ENCODE data around the gene CEP83. TPM values are rescaled to one million over a fixed set of nuclear protein-coding genes. Genes with fewer than 3 reads are reported as not detected.

The CEP83 gene
- polyA plus RNA-seq, 1 donor from 2014 or later, result 7.5 TPM

DNA sequence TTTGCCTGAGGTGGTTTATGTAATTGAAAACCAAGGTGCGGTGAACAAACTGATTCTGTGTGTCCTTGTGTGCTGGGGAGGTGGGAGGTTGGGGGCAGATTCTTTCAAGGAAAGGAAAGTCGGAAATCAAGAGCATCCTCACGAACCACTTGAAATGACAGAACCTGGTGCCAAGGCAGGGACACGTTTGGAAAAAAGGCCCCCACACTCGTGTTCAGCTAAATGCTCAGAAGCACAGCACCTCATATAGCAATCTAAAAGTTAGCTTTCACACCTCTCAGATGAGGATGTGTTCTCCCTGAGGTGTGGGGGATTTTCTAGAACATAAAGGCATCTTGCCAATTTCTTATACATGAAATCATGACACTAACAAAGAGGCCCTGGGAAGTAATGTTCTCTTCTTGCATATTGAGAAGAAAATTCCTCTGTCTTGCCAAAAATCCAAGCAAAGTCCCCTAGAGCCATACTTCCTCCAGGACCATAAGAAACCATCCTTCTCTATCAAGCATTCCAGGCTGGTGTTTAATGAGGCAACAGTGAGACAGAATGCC is 191.7 kb downstream of the CEP83 start:
- Mint-ChIP-seq H3K27ac (peak overlapping the region in 2 of 3 donors; percentile 46 to 63), H3K9me3 (no peaks in the 10 kb centered on the region), H3K4me1 (peaks cover 50 to 62% (median 51%) of the 10 kb centered on the region in 3 donors), H3K4me3 (peak overlapping the region in 3 of 4 donors; percentile 34 to 81 (median 63)), H3K27me3 (no peaks in the 10 kb centered on the region), H3K36me3 (peaks cover 17% of the 10 kb centered on the region)

DNA sequence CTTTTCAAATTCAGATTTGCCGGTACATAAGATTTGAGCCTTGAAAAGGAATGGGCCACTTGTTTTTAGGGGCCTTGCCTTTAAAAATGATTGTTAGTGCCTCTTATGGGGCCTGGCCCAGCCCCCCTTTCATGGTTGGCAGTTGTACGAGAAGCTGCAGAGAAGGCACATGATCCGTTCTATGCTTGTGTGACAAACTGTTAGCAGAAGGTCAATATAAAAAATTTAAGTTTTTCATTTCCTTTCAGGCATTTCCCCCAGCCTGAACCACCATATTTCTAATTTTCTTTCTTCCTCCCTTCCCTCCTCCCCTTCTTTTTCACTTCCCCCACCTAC is 192.2 kb downstream of the CEP83 start:
- H3K27ac Mint-ChIP-seq, result peak overlapping the region in 2 of 3 donors; percentile 46 to 63
- peaks cover 17% of the 10 kb centered on the region for H3K36me3 Mint-ChIP-seq
- H3K27me3 Mint-ChIP-seq, result no peaks in the 10 kb centered on the region
- H3K9me3 Mint-ChIP-seq, result no peaks in the 10 kb centered on the region
- H3K4me1 Mint-ChIP-seq, result peaks cover 53 to 67% (median 56%) of the 10 kb centered on the region in 3 donors
- H3K4me3 Mint-ChIP-seq, result peak overlapping the region in 3 of 4 donors; percentile 34 to 81 (median 63)

GRCh38 chr12:94266796-94267536 is 192.7 kb downstream of the CEP83 start:
- H3K4me1 Mint-ChIP-seq, result peaks cover 59 to 68% (median 61%) of the 10 kb centered on the region in 3 donors
- no peaks in the 10 kb centered on the region for H3K9me3 Mint-ChIP-seq
- H3K27me3 Mint-ChIP-seq, result no peaks in the 10 kb centered on the region
- peak overlapping the region in 2 of 3 donors; percentile 63 to 85 for H3K27ac Mint-ChIP-seq
- peaks cover 17% of the 10 kb centered on the region for H3K36me3 Mint-ChIP-seq
- peak overlapping the region in 3 of 4 donors; percentile 34 to 81 (median 63) for H3K4me3 Mint-ChIP-seq

DNA sequence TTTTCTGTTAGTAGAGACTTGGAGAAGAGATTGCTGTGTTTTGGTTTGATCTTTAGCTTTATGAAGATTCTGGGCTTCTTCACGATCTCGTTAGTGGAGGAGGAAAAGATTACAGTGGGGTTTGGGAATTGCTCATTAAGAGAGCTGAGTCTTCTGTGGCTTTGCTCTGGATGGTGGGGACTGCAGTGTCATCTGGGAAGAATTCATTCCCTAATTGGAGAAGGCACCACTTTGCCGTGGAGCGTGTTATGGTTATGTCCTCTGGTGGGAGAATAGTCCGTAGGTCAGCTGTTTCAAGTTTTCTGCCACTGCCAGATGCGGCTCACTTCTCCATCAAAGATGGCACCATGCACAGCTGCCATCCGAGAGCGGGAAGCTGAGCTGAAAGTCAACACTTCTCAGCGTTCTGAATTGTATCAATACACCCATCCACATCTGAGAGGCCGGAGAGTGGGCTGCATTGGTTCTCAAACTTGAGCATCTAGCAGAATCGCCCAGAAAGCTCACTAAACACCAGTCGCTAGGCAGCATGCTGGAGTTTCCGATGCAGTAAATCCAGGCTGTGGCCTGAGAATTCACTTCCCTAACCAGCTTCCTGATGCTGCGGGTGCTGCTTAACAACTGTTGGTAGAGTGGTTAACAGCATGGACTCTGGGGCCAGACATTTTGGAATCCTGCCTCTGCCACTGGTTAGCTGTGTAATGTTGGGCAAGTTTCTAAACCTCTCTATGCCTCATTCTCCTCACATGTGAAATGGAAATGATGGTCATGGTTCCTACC is 193.5 kb downstream of the CEP83 start:
- peaks cover 59 to 61% (median 60%) of the 10 kb centered on the region in 3 donors for H3K4me1 Mint-ChIP-seq
- peak overlapping the region in 2 of 3 donors; percentile 47 to 50 for H3K27ac Mint-ChIP-seq
- H3K36me3 Mint-ChIP-seq, result peaks cover 17% of the 10 kb centered on the region
- peak overlapping the region in 2 of 4 donors; percentile 14 to 56 for H3K4me3 Mint-ChIP-seq
- no peaks in the 10 kb centered on the region for H3K27me3 Mint-ChIP-seq
- H3K9me3 Mint-ChIP-seq, result no peaks in the 10 kb centered on the region

DNA sequence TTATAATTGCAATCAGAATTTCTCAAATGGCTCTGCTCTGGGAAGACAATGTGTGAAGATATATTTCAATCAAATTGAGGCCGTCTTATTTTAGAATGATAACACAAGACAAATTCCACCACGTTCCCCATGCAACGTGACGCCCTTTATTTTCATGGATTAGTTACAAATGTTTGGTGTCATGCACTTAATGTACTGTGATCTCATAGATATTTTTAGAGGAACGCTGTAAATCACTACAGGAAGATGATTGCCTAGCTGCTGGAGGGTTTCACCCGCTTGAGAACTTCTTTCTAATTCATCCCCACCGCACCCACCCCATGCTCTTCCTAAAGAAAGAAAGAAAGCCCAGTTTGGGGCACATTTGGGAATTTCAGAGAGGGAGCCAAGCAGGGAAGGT is 194.1 kb downstream of the CEP83 start:
- H3K9me3 Mint-ChIP-seq, result no peaks in the 10 kb centered on the region
- H3K27ac Mint-ChIP-seq, result peak overlapping the region in 1 of 3 donors; percentile 50
- no peaks in the 10 kb centered on the region for H3K27me3 Mint-ChIP-seq
- H3K4me1 Mint-ChIP-seq, result peaks cover 55 to 61% (median 58%) of the 10 kb centered on the region in 3 donors
- peak overlapping the region in 2 of 4 donors; percentile 3 to 56 for H3K4me3 Mint-ChIP-seq
- peaks cover 17% of the 10 kb centered on the region for H3K36me3 Mint-ChIP-seq

DNA sequence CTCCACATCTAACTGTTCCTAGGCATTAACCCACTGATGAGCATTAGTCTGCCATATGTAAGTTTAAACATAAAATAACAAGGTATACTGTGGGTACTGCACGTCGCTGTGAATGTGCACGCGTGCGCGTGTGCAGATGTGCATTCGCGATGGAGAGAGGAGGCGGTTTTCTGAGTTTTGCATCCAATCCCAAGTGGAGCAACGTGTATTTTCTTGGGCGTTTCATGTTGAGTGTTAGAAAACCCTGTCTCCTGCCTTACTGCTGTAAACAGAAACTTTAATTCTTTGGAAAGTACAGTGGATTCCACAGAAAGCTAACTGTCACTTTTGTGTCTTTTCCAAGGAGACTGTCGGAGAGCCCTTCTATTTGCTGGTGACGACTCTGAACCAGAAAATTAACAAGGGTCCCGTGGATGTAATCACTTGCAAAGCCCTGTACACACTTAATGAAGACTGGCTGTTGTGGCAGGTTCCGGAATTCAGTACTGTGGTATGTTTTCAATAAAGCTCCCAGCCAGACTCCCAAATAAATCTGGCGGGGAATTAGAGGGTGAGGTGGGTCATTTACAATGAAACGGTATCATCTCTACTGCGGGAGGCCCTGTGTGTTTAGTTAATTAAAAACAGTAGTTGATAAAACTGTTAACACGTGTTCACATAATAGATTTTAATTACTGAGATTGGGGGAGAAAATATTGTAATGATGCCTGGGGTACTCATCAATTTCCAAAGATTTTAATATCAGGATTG is 194.8 kb downstream of the CEP83 start:
- Mint-ChIP-seq H3K27ac (peak overlapping the region in 1 of 3 donors; percentile 50), H3K4me3 (peak overlapping the region in 2 of 4 donors; percentile 37 to 56), H3K36me3 (peaks cover 17% of the 10 kb centered on the region), H3K4me1 (peaks cover 54 to 58% (median 55%) of the 10 kb centered on the region in 3 donors), H3K9me3 (no peaks in the 10 kb centered on the region), H3K27me3 (no peaks in the 10 kb centered on the region)

DNA sequence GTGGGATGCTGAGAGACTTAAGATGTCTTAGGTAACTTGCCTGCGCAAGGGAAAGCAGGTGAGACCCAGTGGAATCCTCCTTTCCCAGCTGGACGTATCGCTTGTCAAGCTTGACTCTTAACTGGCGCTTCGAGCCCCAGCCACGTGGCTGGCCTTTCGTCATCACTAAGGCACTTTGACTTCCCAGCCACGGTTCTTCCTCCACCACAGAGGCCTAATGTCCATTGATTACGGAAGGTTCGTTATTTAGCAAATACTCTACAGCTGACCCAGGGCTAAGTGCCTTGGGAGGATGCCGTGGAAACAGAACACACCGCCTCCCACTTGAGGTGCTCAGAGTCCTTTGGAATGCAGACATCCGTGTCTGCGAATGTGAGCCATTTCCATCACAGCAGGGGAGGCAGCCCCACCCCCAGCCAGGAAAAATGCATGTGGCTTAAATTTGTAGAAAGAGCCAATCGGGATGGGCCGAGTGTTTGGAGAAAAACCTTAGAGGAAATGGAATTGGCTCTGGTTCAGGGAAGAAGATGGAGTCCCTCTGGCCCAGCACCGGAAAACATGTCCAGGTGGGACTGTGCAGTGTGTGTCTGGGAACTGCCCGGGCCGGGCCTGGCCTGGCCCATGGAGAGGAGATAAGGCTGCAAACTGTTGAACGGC is 195.6 kb downstream of the CEP83 start:
- Mint-ChIP-seq H3K36me3 (peaks cover 14% of the 10 kb centered on the region), H3K27me3 (no peaks in the 10 kb centered on the region), H3K9me3 (no peaks in the 10 kb centered on the region), H3K4me1 (peaks cover 46 to 57% (median 49%) of the 10 kb centered on the region in 3 donors), H3K4me3 (peak overlapping the region in 2 of 4 donors; percentile 95 to 97), H3K27ac (peak overlapping the region in 1 of 3 donors; percentile 91)

DNA sequence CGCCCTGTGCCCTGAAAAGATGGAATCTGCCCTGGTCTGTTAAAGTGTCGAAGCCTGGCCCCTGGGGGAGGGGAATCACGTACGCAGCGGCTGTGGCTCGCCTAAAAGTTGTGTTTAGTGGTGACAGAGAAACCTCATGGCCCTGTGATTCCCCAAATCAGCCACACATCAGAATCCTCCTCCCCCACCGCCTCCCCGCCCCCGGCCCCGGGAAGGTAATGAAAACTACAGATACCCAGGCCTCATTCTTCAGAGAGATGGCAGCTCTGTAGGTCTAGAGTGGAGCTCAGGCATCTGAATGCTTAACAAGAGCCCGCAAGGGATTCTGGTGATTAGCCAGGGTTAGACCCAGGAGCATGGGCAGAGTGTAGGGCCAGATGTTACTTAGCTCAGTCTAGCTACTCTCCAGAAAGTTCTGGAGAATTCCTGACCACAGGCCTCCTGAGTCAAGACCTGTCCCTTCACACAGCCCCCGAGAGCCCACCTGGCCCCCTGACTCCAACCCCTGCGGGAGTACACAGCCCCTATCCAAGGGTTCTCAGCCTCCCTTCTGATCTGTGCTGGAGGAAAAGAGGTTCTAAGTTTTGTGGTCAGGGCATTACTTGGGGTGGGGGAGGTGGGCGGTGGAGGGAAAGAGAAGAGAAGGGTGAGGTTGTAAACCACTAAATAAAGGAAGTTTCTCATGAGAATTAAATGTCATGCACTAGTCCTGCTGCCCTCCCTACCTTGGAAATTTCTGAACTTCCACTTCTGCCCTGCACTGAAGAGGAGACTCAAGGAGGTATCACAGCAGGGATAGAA is 196.5 kb downstream of the CEP83 start:
- H3K9me3 Mint-ChIP-seq, result no peaks in the 10 kb centered on the region
- H3K4me1 Mint-ChIP-seq, result peaks cover 42 to 55% (median 46%) of the 10 kb centered on the region in 3 donors
- peak overlapping the region; percentile 95 to 98 (median 96) for H3K4me3 Mint-ChIP-seq
- H3K27me3 Mint-ChIP-seq, result no peaks in the 10 kb centered on the region
- H3K36me3 Mint-ChIP-seq, result peaks cover 14% of the 10 kb centered on the region
- peak overlapping the region; percentile 91 to 98 (median 98) for H3K27ac Mint-ChIP-seq

DNA sequence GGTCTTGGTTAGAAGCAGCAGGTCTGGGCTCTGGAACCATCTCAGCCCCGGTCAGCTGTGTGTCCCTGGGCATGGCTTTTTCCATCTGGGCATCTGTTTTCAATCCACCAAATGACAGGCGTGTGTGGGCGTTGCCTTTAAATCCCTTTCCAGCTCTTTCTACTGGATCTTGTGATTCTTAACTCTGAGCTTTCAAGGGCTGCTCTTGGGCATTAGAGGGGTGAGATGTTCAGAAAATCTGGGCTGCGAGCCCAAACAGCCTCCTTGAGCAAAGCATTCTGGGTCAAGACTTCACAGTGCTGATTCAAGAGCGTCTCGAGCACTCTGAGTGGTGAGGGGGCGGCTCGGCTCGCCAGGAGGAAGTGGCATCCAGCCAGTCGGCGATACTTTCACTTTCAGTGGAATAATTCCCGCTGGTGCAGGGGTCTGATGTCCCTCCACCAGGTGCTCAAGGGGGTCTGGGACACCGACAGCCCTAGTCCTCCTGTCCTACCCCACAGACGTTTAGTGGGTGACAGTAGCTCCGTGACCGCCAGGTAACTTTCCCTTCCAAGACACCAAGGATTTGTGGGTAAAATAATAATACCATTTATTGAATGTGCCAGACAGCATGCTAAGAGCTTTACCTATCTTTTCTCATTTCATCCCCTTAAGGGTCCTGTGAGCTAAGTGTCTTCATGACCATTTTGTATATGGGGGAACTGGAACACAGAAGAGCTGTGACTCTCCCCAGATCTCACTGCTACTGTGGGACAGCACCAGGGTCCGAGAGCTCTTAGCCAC is 197.2 kb downstream of the CEP83 start:
- H3K27me3 Mint-ChIP-seq, result no peaks in the 10 kb centered on the region
- H3K27ac Mint-ChIP-seq, result peak overlapping the region; percentile 91 to 98 (median 98)
- H3K9me3 Mint-ChIP-seq, result no peaks in the 10 kb centered on the region
- H3K4me1 Mint-ChIP-seq, result peaks cover 43 to 52% (median 44%) of the 10 kb centered on the region in 3 donors
- H3K36me3 Mint-ChIP-seq, result peaks cover 16% of the 10 kb centered on the region
- peak overlapping the region; percentile 95 to 98 (median 96) for H3K4me3 Mint-ChIP-seq

- H3K36me3 Mint-ChIP-seq, result peaks cover 14% of the 10 kb centered on the region
- H3K27me3 Mint-ChIP-seq, result no peaks in the 10 kb centered on the region
- no peaks in the 10 kb centered on the region for H3K9me3 Mint-ChIP-seq
- H3K4me1 Mint-ChIP-seq, result peaks cover 43 to 51% (median 44%) of the 10 kb centered on the region in 3 donors
- peak overlapping the region; percentile 95 to 98 (median 96) for H3K4me3 Mint-ChIP-seq
- peak overlapping the region; percentile 91 to 98 (median 98) for H3K27ac Mint-ChIP-seq
Measured at GRCh38 chr12:94261786-94262185, 197.9 kb downstream of the CEP83 start.

GRCh38 chr12:94261119-94261518 is 198.5 kb downstream of the CEP83 start:
- Mint-ChIP-seq H3K27ac (peak overlapping the region; percentile 4 to 91 (median 46)), H3K4me3 (peak overlapping the region in 3 of 4 donors; percentile 29 to 95 (median 58)), H3K27me3 (no peaks in the 10 kb centered on the region), H3K4me1 (peaks cover 42 to 49% (median 43%) of the 10 kb centered on the region in 3 donors), H3K9me3 (no peaks in the 10 kb centered on the region), H3K36me3 (peaks cover 13% of the 10 kb centered on the region)

- peaks cover 9% of the 10 kb centered on the region for H3K36me3 Mint-ChIP-seq
- H3K9me3 Mint-ChIP-seq, result no peaks in the 10 kb centered on the region
- no peaks in the 10 kb centered on the region for H3K27me3 Mint-ChIP-seq
- peak overlapping the region in 3 of 4 donors; percentile 58 to 95 (median 60) for H3K4me3 Mint-ChIP-seq
- peaks cover 38 to 45% (median 41%) of the 10 kb centered on the region in 3 donors for H3K4me1 Mint-ChIP-seq
- peak overlapping the region in 2 of 3 donors; percentile 4 to 91 for H3K27ac Mint-ChIP-seq
Measured at GRCh38 chr12:94260717-94261116, 198.9 kb downstream of the CEP83 start.

Data from IgD-negative memory B cell (primary cell).